ENCODE data around the gene USP9Y.

USP9Y gene

GRCh38 chrY:12765976-12766375 is 64.9 kb downstream of the USP9Y start:
- DNase-seq (ENCODE audit: low spot score): no peak

GRCh38 chrY:12784521-12784920 is 83.5 kb downstream of the USP9Y start:
- no peak for DNase-seq (ENCODE audit: low spot score)

- DNase-seq (ENCODE audit: low spot score): no peak
Observed at GRCh38 chrY:12793999-12794398, 93.0 kb downstream of the USP9Y start.

GRCh38 chrY:12808046-12808445 is 107.0 kb downstream of the USP9Y start:
- no peak for DNase-seq (ENCODE audit: low spot score)

GRCh38 chrY:12809034-12809433 is 108.0 kb downstream of the USP9Y start:
- no peak for DNase-seq (ENCODE audit: low spot score)

- DNase-seq (ENCODE audit: low spot score): no peak
Observed at GRCh38 chrY:12823408-12823807, 122.4 kb downstream of the USP9Y start.

- DNase-seq (ENCODE audit: low spot score): no peak
Observed at GRCh38 chrY:12826791-12827190, 125.8 kb downstream of the USP9Y start.

GRCh38 chrY:12833284-12833683 is 132.3 kb downstream of the USP9Y start:
- no peak for DNase-seq (ENCODE audit: low spot score)

- DNase-seq (ENCODE audit: low spot score): no peak
Observed at GRCh38 chrY:12837550-12837949, 136.5 kb downstream of the USP9Y start.

- DNase-seq (ENCODE audit: low spot score): no peak
Observed at GRCh38 chrY:12841368-12841767, 140.3 kb downstream of the USP9Y start.

- DNase-seq (ENCODE audit: low spot score): no peak
Observed at GRCh38 chrY:12846793-12847192, 145.8 kb downstream of the USP9Y start.

GRCh38 chrY:12855791-12856275 is 154.8 kb downstream of the USP9Y start:
- DNase-seq (ENCODE audit: low spot score): no peak

GRCh38 chrY:12867960-12868359 is 166.9 kb downstream of the USP9Y start:
- DNase-seq (ENCODE audit: low spot score): no peak

GRCh38 chrY:12896973-12897372 is 195.9 kb downstream of the USP9Y start:
- DNase-seq (ENCODE audit: low spot score): no peak

GRCh38 chrY:12898604-12899003 is 197.6 kb downstream of the USP9Y start:
- no peak for DNase-seq (ENCODE audit: low spot score)

GRCh38 chrY:12904618-12905516 is 203.8 kb downstream of the USP9Y start, which contains the start of gene DDX3Y:
Gene DDX3Y (plus strand): TSS chrY:12904868. CDS start chrY:12904937, 69 bp downstream.
- DNase-seq (ENCODE audit: low spot score): no peak

- no peak for DNase-seq (ENCODE audit: low spot score)
Observed at GRCh38 chrY:12905517-12905872, 204.5 kb downstream of the USP9Y start.

GRCh38 chrY:12905895-12906294 is 204.9 kb downstream of the USP9Y start:
- DNase-seq (ENCODE audit: low spot score): no peak

All from kidney capillary endothelial cell (primary cell).